Activated T-cell treated with anti-CD3 and anti-CD28 coated beads, Interleukin-2, amount 50 U/mL, for 72 hours (primary cell): ENCODE measurements around the gene CCDC126. TPM values are rescaled to one million over a fixed set of nuclear protein-coding genes. Genes with fewer than 3 reads are reported as not detected.

ENCODE experiments used
- ATAC-seq, 2 donors: fragments of 150-1000 bp; cut with Tn5 transposase; replicated peaks in 1 of 2; 2 replicates each; pipeline ENCODE4 v1.10.0; 2021; ENCODE audit warnings: moderate library complexity in 2 of 2, mild to moderate bottlenecking in 1 of 2
- DNase-seq, 2 donors: peaks; one replicate each; pipeline ENCODE4 v3.0.0; 2021 to 2022; ENCODE audit warnings: mixed read lengths in 1 of 2
- H3K27ac Mint-ChIP-seq: one replicate; pipeline ENCODE4 v1.8.0; 2022; ENCODE audit warnings: mild to moderate bottlenecking, moderate library complexity, mixed read lengths
- H3K27me3 Mint-ChIP-seq: one replicate; pipeline ENCODE4 v1.8.0; 2022; ENCODE audit warnings: low read depth, mixed read lengths
- H3K36me3 Mint-ChIP-seq, 2 donors: one replicate each; pipeline ENCODE4 v1.8.0; 2022; ENCODE audit warnings: mixed read lengths in 2 of 2, mild to moderate bottlenecking in 1 of 2; ENCODE audit not compliant: insufficient read depth in 2 of 2
- H3K4me1 Mint-ChIP-seq: one replicate; pipeline ENCODE4 v1.8.0; 2022; ENCODE audit warnings: low read depth, mixed read lengths
- H3K4me3 Mint-ChIP-seq, 2 donors: one replicate each; pipeline ENCODE4 v1.8.0; 2022; ENCODE audit warnings: mild to moderate bottlenecking in 2 of 2, mixed read lengths in 2 of 2, moderate library complexity in 2 of 2
- H3K9me3 Mint-ChIP-seq, 2 donors: one replicate each; pipeline ENCODE4 v1.8.0; 2022; ENCODE audit warnings: mixed read lengths in 2 of 2
- total RNA-seq, 2 donors: library from RNA; stranded (reverse); gene quantifications; one replicate each; pipeline ENCODE4 v1.2.3, GENCODE V29; 2022

Gene CCDC126
- total RNA-seq, 2 donors from 2014 or later: 7.9 to 8.6 TPM

DNA sequence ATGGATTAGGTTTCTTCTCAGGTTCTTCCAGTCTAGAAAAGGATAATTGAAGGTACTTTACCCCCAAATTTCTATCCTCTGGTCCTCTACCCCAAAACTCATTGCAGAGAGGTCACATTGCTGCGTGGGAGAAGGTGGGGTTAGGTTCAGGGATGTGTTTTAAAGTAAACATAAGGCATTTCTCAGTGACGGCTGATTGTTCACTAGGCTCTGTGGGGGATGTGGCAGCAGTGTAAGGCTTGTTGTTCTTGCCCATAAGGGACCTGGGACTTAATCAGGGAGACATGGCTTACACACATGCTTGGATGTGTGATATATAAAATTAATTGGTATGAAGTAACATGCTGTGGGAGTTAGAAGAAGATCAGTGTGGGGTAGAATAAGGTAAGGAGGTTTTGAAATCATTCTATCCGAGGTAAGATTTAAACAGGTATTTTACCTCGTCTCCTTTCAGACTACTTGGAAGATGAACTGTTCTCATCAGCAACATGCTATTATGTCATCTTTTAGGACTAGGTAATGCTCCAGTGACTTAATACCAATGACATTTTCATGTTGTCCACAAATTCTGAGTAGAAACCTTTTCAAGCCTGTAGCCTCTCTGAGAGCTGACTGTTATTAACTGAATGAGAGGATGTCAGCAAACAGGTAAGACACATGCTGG, 6.6 kb downstream of the CCDC126 start:
- ATAC-seq: no peak
- Mint-ChIP-seq H3K27ac (no peak overlapping the region), H3K4me1 (peaks cover 32% of the 10 kb centered on the region), H3K4me3 (no peak overlapping the region), H3K27me3 (no peaks in the 10 kb centered on the region), H3K9me3 (no peaks in the 10 kb centered on the region), H3K36me3 (no peaks in the 10 kb centered on the region)
- no peak for DNase-seq

DNA sequence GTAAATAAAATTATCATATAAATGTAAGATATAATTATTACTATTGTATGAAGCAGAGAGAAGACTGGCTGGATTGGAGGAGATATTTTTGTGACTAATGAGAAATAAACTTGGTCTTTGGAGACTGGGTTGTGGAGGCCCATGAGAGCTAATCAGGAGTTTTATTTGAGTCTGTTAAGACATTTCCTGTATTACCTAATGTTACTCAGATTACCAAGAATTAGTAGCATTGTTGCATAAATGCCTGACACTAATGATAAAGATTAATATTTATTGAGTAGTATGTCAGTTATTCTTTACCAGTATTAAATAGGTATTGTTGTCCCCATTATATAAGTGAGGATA, 7.1 kb downstream of the CCDC126 start:
- DNase-seq (no peak), ATAC-seq (no peak)
- Mint-ChIP-seq H3K36me3 (no peaks in the 10 kb centered on the region), H3K4me1 (peaks cover 27% of the 10 kb centered on the region), H3K9me3 (no peaks in the 10 kb centered on the region), H3K4me3 (no peak overlapping the region), H3K27ac (no peak overlapping the region), H3K27me3 (no peaks in the 10 kb centered on the region)

DNA sequence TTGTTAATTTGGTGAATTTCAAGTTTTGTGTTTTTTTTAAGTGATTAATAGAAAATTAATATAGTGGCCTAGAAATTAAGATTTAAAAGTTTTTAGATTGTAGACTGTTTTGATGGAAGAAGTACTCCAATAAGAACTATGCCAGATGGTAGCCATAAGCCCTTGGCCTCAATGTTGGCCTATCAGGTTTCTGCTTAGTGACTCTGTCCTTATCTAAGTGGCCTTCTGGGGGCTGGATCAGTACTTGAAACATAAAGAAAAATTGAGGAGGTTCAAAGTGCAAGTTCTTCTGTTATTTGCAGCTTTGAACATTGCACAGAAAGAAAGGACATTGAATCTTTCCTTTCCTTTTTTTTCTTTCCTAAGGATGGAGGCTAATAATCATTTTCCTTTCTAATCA, 9.9 kb downstream of the CCDC126 start:
- Mint-ChIP-seq H3K27ac (no peak overlapping the region), H3K36me3 (peaks cover 3 to 4% of the 10 kb centered on the region in 2 donors), H3K4me3 (no peak overlapping the region), H3K27me3 (no peaks in the 10 kb centered on the region), H3K4me1 (peaks cover 15% of the 10 kb centered on the region), H3K9me3 (no peaks in the 10 kb centered on the region)
- ATAC-seq (no peak), DNase-seq (no peak)

DNA sequence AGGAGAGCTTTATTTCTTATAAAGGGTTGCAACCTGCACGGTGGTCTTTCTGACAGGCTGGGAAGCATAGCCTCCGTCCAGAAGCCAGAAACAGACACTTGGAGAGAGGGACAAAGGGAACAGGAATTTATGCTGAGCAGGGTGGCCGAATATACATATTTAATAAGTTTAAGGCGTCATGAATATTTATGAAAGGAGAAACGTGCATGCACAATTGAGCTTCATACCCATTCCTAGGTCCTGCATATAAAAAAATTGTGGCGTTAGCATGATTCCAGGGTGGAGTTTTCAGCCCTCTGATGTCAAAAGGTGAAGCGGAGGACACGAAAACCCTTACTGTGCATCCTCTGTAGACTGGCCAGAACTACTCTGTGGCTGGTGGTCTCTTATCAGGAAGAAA, 10.7 kb downstream of the CCDC126 start:
- no peak for DNase-seq
- no peak for ATAC-seq
- H3K27me3 Mint-ChIP-seq: no peaks in the 10 kb centered on the region
- no peak overlapping the region for H3K27ac Mint-ChIP-seq
- peaks cover 4 to 7% of the 10 kb centered on the region in 2 donors for H3K36me3 Mint-ChIP-seq
- H3K4me3 Mint-ChIP-seq: no peak overlapping the region
- H3K9me3 Mint-ChIP-seq: no peaks in the 10 kb centered on the region
- peaks cover 8% of the 10 kb centered on the region for H3K4me1 Mint-ChIP-seq

GRCh38 chr7:23615331-23615730, 18.1 kb downstream of the CCDC126 start:
- no peak overlapping the region for H3K4me3 Mint-ChIP-seq
- no peak overlapping the region for H3K27ac Mint-ChIP-seq
- H3K9me3 Mint-ChIP-seq: peaks cover 10 to 19% of the 10 kb centered on the region in 2 donors
- H3K27me3 Mint-ChIP-seq: no peaks in the 10 kb centered on the region
- no peaks in the 10 kb centered on the region for H3K4me1 Mint-ChIP-seq
- DNase-seq (no peak), ATAC-seq (no peak)
- peaks cover 22 to 36% of the 10 kb centered on the region in 2 donors for H3K36me3 Mint-ChIP-seq

- Mint-ChIP-seq H3K27me3 (no peaks in the 10 kb centered on the region), H3K36me3 (peaks cover 22 to 34% of the 10 kb centered on the region in 2 donors), H3K4me3 (no peak overlapping the region), H3K27ac (no peak overlapping the region), H3K9me3 (peaks cover 10 to 19% of the 10 kb centered on the region in 2 donors), H3K4me1 (no peaks in the 10 kb centered on the region)
- ATAC-seq (no peak), DNase-seq (no peak)
Observed at GRCh38 chr7:23616593-23616992, 19.4 kb downstream of the CCDC126 start.

DNA sequence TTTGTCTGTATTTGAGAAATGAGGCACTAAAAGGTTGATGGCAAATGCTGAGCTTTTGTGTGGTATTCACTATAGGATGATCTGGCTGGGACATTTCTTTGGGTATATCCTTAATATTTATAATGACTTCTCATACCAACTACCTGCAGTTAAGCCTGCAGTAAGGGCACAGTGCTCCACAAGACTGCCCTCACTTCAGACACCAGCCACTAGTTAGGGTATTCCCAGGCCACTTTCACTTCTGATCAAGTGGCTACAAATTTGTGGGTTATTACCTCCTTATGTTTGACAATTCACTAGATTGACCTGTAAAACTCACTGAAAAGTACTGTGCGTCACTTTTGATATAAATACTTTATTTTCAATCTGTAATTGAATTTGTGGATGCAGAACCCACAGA, 20.3 kb downstream of the CCDC126 start:
- H3K4me3 Mint-ChIP-seq: no peak overlapping the region
- no peaks in the 10 kb centered on the region for H3K4me1 Mint-ChIP-seq
- no peaks in the 10 kb centered on the region for H3K27me3 Mint-ChIP-seq
- DNase-seq (no peak), ATAC-seq (no peak)
- no peak overlapping the region for H3K27ac Mint-ChIP-seq
- peaks cover 10 to 19% of the 10 kb centered on the region in 2 donors for H3K9me3 Mint-ChIP-seq
- H3K36me3 Mint-ChIP-seq: peaks cover 19 to 31% of the 10 kb centered on the region in 2 donors

DNA sequence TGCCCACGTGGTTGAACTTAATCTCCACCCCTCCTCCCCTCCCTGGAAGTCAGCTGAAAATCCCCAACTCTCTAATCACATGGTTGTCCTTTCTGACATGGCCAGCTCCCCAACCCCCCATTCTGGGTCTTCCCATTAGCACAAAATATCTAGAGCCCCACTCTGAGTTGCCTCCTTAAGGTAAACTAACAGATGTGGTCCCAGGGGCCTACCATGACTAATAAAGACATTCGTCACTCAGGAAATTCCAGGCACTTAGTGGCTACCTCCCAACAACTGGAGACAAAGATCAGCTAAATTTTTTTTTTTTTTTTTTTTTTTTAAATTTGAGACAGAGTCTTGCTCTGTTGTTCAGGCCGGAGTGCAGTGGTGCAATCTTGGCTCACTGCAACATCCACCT, 21.1 kb downstream of the CCDC126 start:
- ATAC-seq (no peak), DNase-seq (no peak)
- H3K9me3 Mint-ChIP-seq: peaks cover 10 to 19% of the 10 kb centered on the region in 2 donors
- no peak overlapping the region for H3K27ac Mint-ChIP-seq
- H3K4me3 Mint-ChIP-seq: no peak overlapping the region
- H3K4me1 Mint-ChIP-seq: no peaks in the 10 kb centered on the region
- H3K36me3 Mint-ChIP-seq: peaks cover 19 to 28% of the 10 kb centered on the region in 2 donors
- H3K27me3 Mint-ChIP-seq: no peaks in the 10 kb centered on the region

DNA sequence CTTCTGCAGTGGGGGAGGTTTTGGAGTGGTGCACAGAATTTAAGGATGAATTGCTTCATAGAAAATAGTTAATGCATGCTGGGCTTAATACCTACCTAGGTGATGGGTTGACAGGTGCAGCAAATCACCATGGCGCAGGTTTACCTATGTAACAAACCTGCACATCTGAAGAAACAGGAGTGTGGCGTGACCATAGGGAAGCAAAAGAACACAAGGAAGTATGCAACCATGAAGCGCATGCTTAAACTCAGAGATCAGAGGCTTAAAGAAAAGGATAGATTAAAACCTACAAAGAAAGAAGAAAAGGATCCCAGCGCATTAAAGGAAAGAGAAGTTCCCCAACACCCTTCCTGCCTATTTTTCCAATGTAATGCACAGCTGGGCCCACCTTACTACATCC, 22.0 kb downstream of the CCDC126 start:
- H3K9me3 Mint-ChIP-seq: peaks cover 10 to 19% of the 10 kb centered on the region in 2 donors
- no peak overlapping the region for H3K4me3 Mint-ChIP-seq
- peaks cover 19 to 27% of the 10 kb centered on the region in 2 donors for H3K36me3 Mint-ChIP-seq
- ATAC-seq (no peak), DNase-seq (no peak)
- no peaks in the 10 kb centered on the region for H3K4me1 Mint-ChIP-seq
- no peak overlapping the region for H3K27ac Mint-ChIP-seq
- no peaks in the 10 kb centered on the region for H3K27me3 Mint-ChIP-seq

DNA sequence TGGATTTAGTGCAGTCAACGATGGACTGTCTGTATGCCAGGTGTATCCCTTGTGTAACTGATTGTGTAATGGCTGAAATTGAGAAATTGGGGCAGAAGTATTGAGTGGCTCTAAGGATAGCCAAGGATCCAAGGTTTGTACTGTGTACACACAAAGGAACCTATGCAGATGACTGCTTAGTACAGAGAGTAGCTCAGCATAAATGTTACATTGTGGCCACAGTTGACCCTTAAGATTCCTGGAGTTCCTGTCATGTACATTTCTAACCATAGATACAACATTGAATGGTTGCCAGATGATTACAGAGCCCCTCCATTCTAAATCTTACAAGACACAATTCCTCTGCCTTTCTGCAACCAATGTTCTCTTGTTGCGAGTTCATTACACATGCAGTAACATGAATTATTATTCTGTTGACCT, 25.3 kb downstream of the CCDC126 start:
- DNase-seq (no peak), ATAC-seq (no peak)
- Mint-ChIP-seq H3K4me1 (no peaks in the 10 kb centered on the region), H3K27me3 (no peaks in the 10 kb centered on the region), H3K36me3 (peaks cover 8 to 11% of the 10 kb centered on the region in 2 donors), H3K4me3 (no peak overlapping the region), H3K9me3 (peaks cover 2 to 9% of the 10 kb centered on the region in 2 donors), H3K27ac (no peak overlapping the region)

DNA sequence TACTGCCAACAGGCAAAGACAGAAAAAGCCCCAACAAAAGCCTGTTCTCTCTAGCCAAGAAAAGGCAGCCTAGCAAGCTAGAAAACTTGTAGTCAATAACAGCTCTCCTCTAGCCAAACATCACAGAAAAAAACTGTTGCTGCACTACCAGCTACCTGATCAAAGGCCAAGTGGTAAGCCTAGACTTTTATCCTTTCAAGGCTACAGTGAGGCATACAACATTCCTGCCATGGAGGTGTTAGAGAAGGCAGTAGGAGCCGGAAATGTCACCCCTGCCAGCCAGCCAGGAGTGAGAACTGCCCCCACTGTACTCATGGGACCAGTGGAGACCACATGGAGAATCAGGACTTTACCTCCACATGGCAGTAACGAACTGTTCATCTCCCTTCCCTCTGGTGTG, 31.2 kb downstream of the CCDC126 start:
- ATAC-seq (no peak), DNase-seq (no peak)
- H3K27me3 Mint-ChIP-seq: no peaks in the 10 kb centered on the region
- H3K36me3 Mint-ChIP-seq: peaks cover 0 to 1% of the 10 kb centered on the region in 2 donors
- no peaks in the 10 kb centered on the region for H3K4me1 Mint-ChIP-seq
- H3K4me3 Mint-ChIP-seq: no peak overlapping the region
- no peaks in the 10 kb centered on the region for H3K9me3 Mint-ChIP-seq
- H3K27ac Mint-ChIP-seq: no peak overlapping the region

DNA sequence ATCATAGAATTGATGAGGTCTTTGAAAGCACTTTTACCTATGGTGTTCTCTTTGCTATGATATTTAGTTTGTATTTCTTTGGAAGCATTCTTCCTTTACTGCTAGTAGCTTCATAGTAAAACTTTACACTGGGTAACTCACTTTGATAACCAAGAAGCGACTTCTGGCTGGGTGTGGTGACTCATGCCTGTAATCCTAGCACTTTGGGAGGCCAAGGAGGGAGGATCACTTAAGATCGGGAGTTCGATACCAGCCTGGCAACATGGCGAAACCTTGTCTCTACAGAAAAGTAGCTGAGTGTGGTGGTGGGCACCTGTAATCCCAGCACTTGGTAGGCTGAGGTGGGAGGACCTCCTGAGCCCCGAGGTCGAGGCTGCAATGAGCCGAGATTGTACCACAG, 36.2 kb downstream of the CCDC126 start:
- DNase-seq (no peak), ATAC-seq (no peak)
- no peak overlapping the region for H3K4me3 Mint-ChIP-seq
- peaks cover 0 to 1% of the 10 kb centered on the region in 2 donors for H3K36me3 Mint-ChIP-seq
- H3K27ac Mint-ChIP-seq: no peak overlapping the region
- no peaks in the 10 kb centered on the region for H3K4me1 Mint-ChIP-seq
- H3K9me3 Mint-ChIP-seq: no peaks in the 10 kb centered on the region
- no peaks in the 10 kb centered on the region for H3K27me3 Mint-ChIP-seq

DNA sequence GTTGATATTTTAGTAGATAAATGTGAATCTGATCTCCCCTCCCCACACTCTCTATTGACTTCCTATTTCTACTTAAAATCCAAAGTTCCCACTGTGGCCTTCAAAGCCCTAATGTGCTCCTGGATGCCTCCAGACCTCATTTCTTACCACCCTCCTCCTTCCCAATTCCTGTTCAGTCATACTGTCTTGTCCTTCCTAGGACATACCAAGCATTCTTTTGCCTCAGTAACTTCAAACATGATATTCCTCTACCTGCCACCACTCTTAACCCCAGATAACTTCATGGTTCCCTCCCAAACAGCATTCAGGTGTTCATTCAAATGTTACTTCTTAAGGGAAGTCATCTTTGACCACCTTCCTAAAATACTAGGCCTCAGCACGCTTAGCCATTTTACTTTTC, 48.6 kb downstream of the CCDC126 start:
- DNase-seq: no peak
- H3K9me3 Mint-ChIP-seq: no peaks in the 10 kb centered on the region
- no peaks in the 10 kb centered on the region for H3K27me3 Mint-ChIP-seq
- H3K4me1 Mint-ChIP-seq: no peaks in the 10 kb centered on the region
- no peak overlapping the region for H3K27ac Mint-ChIP-seq
- no peak for ATAC-seq
- H3K4me3 Mint-ChIP-seq: no peak overlapping the region
- no peaks in the 10 kb centered on the region for H3K36me3 Mint-ChIP-seq

- Mint-ChIP-seq H3K4me3 (no peak overlapping the region), H3K27ac (no peak overlapping the region), H3K9me3 (peaks cover 11 to 20% of the 10 kb centered on the region in 2 donors), H3K4me1 (no peaks in the 10 kb centered on the region), H3K27me3 (no peaks in the 10 kb centered on the region), H3K36me3 (peaks cover 4 to 12% of the 10 kb centered on the region in 2 donors)
- ATAC-seq (no peak), DNase-seq (no peak)
Observed at GRCh38 chr7:23653942-23654341, 56.8 kb downstream of the CCDC126 start.
